NCI-H69 (cell line): Measurements from ENCODE around the gene SPRED2.
A peak's percentile ranks its signal among the peaks of the same experiment; 100 is the strongest.

Experiments used
- DNase-seq: peaks from one replicate; lab custom pipeline; 2025; lab: John Stamatoyannopoulos, UW

Gene SPRED2

GRCh38 chr2:65442420-65443020 lies 10.1 kb upstream of the SPRED2 start:
- DNase-seq, result no peak

GRCh38 chr2:65438137-65438899 lies 5.9 kb upstream of the SPRED2 start:
- DNase-seq, result no peak

- no peak for DNase-seq
These were observed 5.2 kb upstream of the SPRED2 start for GRCh38 chr2:65437392-65438135.

- DNase-seq, result no peak
These were observed 4.4 kb upstream of the SPRED2 start for GRCh38 chr2:65436824-65437221.

- DNase-seq, result peak; percentile 94
These were observed 3.9 kb upstream of the SPRED2 start for GRCh38 chr2:65436169-65436823.

- DNase-seq, result peak; percentile 85
These were observed 3.3 kb upstream of the SPRED2 start for GRCh38 chr2:65435625-65436168.

GRCh38 chr2:65434592-65435241 lies 2.3 kb upstream of the SPRED2 start:
- peak; percentile 6 for DNase-seq

GRCh38 chr2:65431421-65432226 lies 775 bp downstream of the SPRED2 start:
- peak; percentile 52 for DNase-seq

GRCh38 chr2:65430603-65431420 lies 1.6 kb downstream of the SPRED2 start:
- peak; percentile 79 for DNase-seq

GRCh38 chr2:65429786-65430602 lies 2.4 kb downstream of the SPRED2 start:
- no peak for DNase-seq

GRCh38 chr2:65427532-65427931 lies 4.9 kb downstream of the SPRED2 start:
- DNase-seq, result no peak

- DNase-seq, result no peak
These were observed 7.1 kb downstream of the SPRED2 start for GRCh38 chr2:65425276-65425675.

- no peak for DNase-seq
These were observed 8.0 kb downstream of the SPRED2 start for GRCh38 chr2:65424391-65424790.

- DNase-seq, result no peak
These were observed 11.0 kb downstream of the SPRED2 start for GRCh38 chr2:65421432-65421748.

GRCh38 chr2:65420712-65421431 lies 11.5 kb downstream of the SPRED2 start:
- peak; percentile 1 for DNase-seq

GRCh38 chr2:65417509-65418085 lies 14.8 kb downstream of the SPRED2 start:
- no peak for DNase-seq

- peak; percentile 76 for DNase-seq
These were observed 15.5 kb downstream of the SPRED2 start for GRCh38 chr2:65416945-65417344.

- no peak for DNase-seq
These were observed 16.1 kb downstream of the SPRED2 start for GRCh38 chr2:65416321-65416720.
